Activated CD8-positive, alpha-beta memory T cell treated with anti-CD3 and anti-CD28 coated beads, Interleukin-2, amount 50 U/mL, for 1 hour (primary cell): Measurements from ENCODE around the gene BTRC.

Source experiments
- DNase-seq: peaks from one replicate; pipeline ENCODE4 v3.0.0-alpha.2; 2020; ENCODE audit errors: extremely low read depth

BTRC gene

GRCh38 chr10:101484175-101484745 is 130.3 kb downstream of the BTRC start:
- DNase-seq, result no peak

GRCh38 chr10:101485207-101485606 is 131.2 kb downstream of the BTRC start:
- no peak for DNase-seq

DNA sequence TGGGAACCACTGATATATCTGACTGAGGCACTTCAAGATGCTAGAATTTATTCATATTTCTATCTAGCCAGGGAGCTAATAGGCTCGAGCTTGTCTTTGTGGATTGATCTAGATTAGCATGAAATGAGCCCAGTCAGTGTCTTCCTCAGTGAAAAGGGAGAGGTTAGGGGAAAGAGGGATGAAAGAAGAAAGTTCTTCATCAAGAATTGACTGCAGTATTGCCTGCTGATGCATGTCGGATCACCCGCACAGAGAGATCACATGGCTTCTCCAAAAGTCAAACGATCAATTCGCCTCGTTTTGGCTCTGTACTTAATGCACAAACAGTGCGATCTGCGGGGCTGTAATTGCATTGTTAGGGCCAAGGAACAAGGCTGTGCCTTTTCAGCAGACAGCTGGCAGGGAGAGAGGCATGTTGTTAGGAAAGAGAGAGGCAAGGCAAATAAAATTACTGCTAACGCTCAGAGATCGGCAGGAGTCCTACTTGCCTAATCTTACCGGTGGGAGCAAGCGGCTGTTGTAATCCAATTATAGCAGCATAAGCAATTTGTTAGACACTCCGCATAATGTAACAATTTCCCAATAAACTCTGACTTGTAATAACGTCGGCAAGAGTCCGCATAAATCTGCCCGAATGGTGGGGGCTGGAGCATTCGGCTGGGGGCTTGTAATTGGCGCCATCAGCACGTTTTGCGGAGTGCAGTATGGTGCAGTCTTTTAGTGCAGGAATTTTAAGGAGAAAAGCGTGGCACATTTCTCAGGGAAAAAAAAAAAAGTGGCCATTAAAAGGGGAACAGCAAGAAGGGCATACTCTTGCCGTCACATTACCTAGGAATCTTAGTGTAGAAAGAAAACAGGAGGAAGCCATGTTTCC is 132.0 kb downstream of the BTRC start:
- DNase-seq, result no peak

DNA sequence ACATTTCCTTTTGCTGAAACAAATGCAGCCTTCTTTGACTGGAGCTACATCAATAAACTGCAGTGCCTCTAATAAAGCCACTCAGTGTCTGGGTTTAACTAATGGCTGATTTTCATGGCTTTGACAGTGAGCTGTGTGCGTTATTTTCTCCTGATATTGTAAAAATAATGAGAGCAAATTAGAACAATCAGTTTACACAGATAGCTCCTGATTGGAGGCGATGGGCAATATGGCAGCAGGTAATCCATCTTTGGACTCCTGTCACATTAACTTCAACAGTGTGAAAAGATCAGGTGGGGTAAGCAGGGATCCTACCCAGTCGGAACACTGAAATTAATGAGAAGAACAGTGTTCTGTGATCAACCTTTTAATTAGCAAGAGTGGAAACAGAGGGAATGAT is 133.4 kb downstream of the BTRC start:
- no peak for DNase-seq

GRCh38 chr10:101489355-101489754 is 135.4 kb downstream of the BTRC start:
- no peak for DNase-seq

GRCh38 chr10:101490026-101490425 is 136.1 kb downstream of the BTRC start:
- DNase-seq, result no peak

GRCh38 chr10:101492205-101492604 is 138.2 kb downstream of the BTRC start:
- DNase-seq, result no peak

GRCh38 chr10:101492814-101493213 is 138.8 kb downstream of the BTRC start:
- no peak for DNase-seq

GRCh38 chr10:101493249-101493648 is 139.3 kb downstream of the BTRC start:
- no peak for DNase-seq

DNA sequence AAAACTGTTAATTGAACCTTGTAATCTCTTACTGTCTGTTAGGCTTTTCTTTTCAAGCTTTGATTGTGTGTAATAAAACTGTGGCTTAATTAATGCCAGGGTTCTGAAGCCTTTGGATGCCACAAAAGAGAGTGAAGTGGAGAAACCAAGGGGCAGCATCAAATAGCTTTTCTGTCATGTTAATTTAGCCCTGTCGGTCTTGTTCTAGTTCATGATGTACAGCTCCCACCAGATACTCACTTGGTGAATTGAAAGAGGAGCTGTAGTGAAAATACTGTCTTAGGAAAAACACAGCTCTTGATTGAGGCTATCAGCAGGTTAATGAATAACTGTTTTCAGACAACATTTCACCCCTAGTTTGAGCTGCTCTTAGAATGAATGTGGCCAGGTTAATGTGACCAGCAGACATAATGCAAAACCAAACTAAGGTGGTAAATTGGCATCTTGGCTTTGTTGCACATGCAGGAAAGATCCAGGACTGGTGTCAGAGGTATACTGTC is 139.9 kb downstream of the BTRC start:
- no peak for DNase-seq

DNA sequence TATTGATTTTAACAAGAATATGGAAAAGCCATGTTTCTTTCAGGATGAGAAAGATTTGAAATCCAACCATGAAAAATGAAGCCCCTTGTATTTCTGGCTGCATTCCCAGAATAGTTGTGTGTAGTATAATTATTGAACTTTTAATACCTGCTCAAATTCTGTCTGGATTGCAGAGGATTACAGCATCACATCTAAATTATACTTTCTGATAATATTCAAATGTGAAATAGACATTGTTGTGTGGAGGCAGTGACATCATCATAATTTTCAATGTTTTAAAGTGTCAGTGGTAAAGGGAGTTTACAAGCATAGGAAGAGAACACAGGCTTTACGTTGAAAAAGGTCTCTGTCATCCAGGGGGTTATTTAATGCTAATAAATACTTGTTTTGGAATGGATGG is 140.7 kb downstream of the BTRC start:
- DNase-seq, result no peak

- no peak for DNase-seq
Observed at GRCh38 chr10:101495324-101495925, 141.5 kb downstream of the BTRC start.

DNA sequence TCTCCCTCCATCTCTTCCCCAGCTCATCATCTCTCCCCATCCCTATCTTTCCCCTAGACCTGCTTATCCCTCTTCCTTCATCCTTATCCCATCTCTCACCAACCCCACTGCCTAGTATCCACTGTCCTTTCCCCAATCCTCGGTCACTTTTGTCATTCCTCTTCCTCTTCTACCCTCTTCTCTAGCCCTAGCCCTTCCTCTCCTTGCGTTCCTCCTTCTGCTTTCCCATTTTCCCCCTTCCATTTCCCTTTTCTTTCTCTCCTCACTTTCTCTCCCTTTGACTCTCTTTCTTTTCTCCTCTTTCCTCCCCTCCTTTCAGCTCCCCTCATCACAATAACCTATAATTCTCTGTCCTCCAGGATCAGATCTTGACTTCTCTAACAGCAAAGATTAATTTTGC is 150.5 kb downstream of the BTRC start:
- no peak for DNase-seq

DNA sequence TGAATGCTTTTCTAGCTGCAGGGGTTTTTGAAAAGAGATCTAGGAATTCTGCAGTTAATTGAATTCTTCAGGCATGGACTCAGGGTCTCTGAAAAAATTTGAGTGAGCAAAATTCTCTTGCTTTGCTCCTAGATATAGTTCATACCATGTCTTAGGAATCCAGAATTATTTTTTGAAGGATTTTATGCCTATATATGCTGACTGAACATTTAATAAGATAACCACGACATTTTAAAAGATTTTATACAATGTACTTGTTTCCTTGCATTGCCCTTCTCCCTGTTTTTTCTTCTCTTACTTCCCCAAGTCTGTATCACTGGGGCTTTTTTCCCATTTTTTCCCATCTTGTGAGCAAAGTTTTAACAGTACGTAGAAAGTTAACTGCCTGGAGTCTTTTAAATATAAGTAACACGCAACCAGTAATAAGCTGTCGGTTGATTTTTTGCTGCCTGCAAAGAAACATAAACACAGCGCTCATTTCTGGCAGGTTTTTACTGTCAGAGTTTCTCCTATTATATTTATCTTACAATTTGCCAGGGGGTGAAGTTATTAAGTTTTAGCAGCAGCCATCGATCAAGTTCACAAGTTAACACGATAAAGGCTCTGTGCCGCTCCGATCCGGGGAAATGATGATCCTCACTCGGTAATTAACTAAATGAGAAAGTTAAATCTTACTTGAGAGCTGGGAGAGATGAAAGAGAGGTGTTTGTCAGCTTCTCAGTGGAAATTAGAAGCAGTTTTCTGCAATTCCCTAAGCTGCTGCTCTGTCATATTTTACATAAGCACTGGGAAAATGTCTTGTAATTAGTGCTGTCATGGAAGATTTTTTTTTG is 153.1 kb downstream of the BTRC start:
- DNase-seq, result no peak

DNA sequence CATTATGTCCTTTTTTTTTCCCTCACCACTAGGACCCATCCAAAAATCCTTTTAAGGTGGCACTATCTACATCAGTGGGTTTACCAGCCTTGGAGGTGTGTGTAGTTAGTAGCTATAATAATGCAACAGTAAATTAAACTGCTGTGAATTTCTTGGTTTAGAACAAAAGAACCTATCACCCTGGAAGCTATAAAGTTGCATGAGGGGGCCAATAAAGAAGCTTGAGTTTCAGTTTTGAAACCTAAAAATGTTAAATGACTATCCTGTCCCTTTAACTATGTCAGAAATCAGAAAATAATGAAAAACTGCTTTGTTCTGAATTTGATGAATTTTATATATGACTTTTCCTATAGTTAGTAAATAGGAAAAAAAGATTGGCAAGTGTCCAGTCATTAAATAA is 153.9 kb downstream of the BTRC start:
- no peak for DNase-seq

- DNase-seq, result no peak
Observed at GRCh38 chr10:101511938-101512337, 158.0 kb downstream of the BTRC start.

DNA sequence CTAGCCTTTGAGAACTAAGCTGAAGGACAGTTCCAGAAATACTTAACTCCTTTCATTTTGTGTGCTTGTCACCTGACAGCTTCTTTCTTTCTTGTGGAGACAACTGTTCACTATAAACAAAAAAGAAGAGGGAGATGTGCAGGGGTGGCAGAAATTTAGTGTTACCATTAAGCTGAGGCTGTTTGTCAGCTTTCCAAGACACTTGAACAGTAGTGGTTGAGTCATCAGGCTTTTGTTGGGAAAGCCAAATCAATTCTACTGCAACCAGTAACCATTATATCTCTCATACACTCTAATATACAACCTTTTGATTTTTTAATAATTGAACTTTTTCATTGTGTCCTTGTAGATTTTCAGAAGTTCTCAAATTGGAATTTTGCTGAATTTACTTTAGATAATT is 158.8 kb downstream of the BTRC start:
- DNase-seq, result no peak

DNA sequence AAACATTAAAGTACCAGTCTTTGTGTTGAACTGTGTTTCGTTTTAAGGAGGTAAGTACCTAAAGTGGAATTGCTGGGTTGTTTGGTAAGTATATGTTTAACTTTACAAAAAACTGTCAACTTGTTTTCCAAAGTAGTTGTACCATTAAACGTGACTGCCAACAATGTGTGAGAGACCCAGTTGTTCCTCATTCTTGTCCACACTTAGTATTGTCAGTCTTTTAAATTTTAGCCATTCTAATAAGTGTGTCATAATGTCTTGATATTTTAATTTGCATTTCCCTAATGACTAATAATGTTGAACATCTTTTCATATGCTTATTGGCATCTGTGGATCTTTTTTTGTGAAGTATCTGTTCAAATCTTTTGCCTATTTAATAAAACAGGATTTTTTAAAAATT is 159.8 kb downstream of the BTRC start:
- DNase-seq, result no peak

- no peak for DNase-seq
Observed at GRCh38 chr10:101525848-101526247, 171.9 kb downstream of the BTRC start.

GRCh38 chr10:101529207-101529606 is 175.2 kb downstream of the BTRC start:
- no peak for DNase-seq

DNA sequence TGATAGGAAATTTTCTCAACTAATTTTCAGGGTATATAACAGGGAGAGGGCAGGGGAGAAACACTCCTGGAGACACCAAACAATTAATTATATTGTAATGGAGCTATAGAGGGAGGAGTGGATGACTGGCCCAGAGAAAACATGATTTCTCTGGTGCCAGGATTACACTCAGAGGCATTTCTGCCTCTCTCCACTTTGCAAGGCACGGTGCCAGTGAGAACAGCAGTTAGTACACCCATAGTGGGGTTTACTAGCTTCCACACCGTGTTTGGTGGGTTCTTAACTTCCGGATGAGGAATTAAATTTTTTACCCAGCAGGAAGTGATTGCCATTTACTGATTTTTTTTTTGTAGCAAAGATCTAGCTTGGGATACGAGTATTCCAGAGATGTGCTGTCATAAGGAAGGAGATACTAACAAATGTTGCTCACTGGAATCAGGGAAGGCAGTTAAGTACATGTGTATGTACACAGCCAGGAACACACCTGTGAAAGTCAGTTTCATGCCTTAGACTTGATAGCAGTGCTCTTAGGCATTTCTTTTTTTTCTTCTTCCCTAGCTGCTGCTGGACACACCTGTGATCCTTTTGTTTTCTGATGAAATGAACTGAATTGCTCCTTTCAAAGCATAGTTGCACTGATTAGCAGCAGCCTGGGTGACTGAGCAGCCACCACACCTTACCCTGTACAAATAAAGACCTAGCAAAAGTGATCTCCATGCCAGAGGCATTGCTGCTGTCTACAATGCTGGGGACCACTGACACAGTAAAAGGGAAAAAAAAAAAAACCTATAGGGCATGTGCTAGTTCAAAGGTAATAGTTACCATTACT is 176.0 kb downstream of the BTRC start:
- DNase-seq, result no peak
